Transverse colon (tissue), 3 donors: ENCODE data around the gene SYNE1.

Experiments used
- EP300 ChIP-seq: sonication (generic); formaldehyde crosslinking; IDR thresholded peaks from one replicate; pipeline ENCODE4 v1.6.1; 2017; ENCODE audit warnings: antibody characterized with exemption, low read depth
- POLR2A ChIP-seq: fragments of 450-650 bp; IDR thresholded peaks from one replicate; pipeline ENCODE4 v1.6.1; 2016; ENCODE audit warnings: antibody characterized with exemption, mild to moderate bottlenecking, moderate library complexity
- TF ChIP-seq, protein P1 (sequence below), 5 experiments: fragments of 200-600 bp in 3 of 5; fragments of 450-650 bp in 2 of 5; sonication (generic) in 3 of 5; IDR thresholded peaks; 1 replicate in 2 of 5; 2 replicates in 3 of 5; pipeline ENCODE4 v1.5.1; 2016 to 2017; ENCODE audit warnings: antibody characterized with exemption in 5 of 5, inconsistent platforms in 3 of 5, mild to moderate bottlenecking in 2 of 5, moderate library complexity in 1 of 5

DNA sequence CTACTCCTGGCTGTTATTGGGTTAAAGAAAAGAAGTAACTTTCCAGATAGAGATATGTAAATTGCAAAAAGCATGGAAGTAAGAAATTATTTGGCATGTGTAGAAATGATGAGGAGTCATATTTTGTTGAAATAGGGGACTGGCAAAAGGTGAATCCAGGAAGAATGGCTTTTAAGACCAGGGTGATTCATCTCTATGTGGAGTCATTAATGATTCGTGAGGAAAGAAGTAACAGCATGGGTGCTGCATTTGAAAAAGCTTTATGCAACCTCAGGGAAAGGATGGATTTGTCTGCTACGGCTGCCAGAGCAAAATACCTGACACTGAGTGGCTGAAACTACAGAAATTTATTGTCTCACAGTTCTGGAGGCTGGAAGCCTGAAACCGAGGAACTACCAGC, 14.8 kb upstream of the SYNE1 start:
- TF ChIP-seq, protein P1, sequence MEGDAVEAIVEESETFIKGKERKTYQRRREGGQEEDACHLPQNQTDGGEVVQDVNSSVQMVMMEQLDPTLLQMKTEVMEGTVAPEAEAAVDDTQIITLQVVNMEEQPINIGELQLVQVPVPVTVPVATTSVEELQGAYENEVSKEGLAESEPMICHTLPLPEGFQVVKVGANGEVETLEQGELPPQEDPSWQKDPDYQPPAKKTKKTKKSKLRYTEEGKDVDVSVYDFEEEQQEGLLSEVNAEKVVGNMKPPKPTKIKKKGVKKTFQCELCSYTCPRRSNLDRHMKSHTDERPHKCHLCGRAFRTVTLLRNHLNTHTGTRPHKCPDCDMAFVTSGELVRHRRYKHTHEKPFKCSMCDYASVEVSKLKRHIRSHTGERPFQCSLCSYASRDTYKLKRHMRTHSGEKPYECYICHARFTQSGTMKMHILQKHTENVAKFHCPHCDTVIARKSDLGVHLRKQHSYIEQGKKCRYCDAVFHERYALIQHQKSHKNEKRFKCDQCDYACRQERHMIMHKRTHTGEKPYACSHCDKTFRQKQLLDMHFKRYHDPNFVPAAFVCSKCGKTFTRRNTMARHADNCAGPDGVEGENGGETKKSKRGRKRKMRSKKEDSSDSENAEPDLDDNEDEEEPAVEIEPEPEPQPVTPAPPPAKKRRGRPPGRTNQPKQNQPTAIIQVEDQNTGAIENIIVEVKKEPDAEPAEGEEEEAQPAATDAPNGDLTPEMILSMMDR (IDR thresholded peaks at IDR 0.05) = no peak
- TF ChIP-seq EP300 (no peak), POLR2A (no peak)
